Astrocyte of the cerebellum (primary cell): Measurements from ENCODE around the gene HAUS7.

Experiments
- DNase-seq: peaks from one replicate; pipeline ENCODE4 v3.0.0-alpha.2; 2011; ENCODE audit warnings: low read depth
- H3K4me3 ChIP-seq: 2 replicates; pipeline ENCODE4 v1.5.1; 2011; ENCODE audit warnings: mild to moderate bottlenecking, low read depth, low read length, moderate library complexity
- in situ Hi-C: cut with HindIII; loops from 2 replicates; pipeline ENCODE4 v1.10.0; 2017; ENCODE audit warnings: low sequenced_read_pairs
- TF ChIP-seq, protein P1 (sequence below): IDR thresholded peaks from 2 replicates; pipeline ENCODE4 v1.5.1; 2012; ENCODE audit warnings: low read length, low read depth, moderate library complexity, mild to moderate bottlenecking; ENCODE audit errors: missing control alignments

HAUS7 gene

DNA sequence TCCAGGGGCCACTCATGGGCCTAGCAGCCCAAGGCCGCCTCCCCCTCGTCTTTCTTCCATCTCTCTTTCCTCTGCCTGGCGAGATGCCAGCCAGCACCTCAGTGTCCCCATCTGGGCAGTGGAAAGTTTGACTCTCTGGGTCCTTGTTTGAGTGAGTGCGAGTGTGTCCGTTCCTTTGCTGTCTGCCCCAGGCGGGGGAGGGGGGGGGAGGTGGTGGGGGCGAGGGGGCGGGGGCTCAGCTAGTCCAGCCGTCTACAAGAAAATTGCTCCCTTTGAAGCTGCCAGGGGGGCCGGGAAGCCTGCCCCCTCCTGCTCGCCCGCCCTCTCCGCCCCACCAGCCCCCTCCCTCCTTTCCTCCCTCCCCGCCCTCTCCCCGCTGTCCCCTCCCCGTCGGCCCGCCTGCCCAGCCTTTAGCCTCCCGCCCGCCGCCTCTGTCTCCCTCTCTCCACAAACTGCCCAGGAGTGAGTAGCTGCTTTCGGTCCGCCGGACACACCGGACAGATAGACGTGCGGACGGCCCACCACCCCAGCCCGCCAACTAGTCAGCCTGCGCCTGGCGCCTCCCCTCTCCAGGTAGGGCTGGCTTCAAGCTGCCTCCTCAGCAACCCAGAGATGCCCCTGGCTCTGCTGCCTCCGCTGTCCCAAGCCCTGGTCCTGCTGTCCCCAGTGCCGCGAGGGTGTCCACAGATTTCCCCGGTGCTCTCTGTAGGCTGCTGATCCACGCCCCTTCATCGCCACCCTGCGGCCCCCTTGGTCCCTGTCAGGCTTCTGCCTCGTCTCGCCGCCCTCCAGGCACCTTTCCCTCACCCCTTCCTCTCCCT is 24.4 kb upstream of the HAUS7 start, which contains the start of gene BGN:
Gene BGN (plus strand): TSS at position 440 of the 821 bp plus-strand sequence. CDS start 9,652 bp downstream, outside the sequence.
- peak within 1 kb of the TSS; percentile 51 for H3K4me3 ChIP-seq
- no peak for DNase-seq
- in situ Hi-C loops: no loop called here

DNA sequence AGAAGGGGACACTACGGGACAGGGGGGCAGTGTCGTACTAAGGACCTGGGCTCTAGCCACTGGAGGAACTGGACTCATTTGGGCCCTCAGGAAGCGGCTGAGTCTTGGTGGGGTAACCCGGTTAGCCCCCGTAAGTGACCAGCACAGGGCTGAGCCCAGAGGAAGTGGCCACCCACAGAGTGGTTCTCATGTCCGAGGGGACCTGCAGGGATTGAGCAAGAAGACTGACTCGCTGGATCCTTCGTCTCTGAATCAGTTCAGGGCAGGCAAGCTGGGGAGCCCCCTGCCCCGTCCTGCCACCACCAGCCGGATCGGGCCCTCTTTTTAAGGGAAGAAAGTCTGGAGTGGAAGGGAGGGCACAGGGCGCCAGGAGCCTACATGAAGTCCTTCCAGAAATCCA is 23.7 kb upstream of the HAUS7 start:
- H3K4me3 ChIP-seq: peak overlapping the region; percentile 12
- DNase-seq: no peak
- in situ Hi-C loops: no loop called here
- TF ChIP-seq, protein P1, sequence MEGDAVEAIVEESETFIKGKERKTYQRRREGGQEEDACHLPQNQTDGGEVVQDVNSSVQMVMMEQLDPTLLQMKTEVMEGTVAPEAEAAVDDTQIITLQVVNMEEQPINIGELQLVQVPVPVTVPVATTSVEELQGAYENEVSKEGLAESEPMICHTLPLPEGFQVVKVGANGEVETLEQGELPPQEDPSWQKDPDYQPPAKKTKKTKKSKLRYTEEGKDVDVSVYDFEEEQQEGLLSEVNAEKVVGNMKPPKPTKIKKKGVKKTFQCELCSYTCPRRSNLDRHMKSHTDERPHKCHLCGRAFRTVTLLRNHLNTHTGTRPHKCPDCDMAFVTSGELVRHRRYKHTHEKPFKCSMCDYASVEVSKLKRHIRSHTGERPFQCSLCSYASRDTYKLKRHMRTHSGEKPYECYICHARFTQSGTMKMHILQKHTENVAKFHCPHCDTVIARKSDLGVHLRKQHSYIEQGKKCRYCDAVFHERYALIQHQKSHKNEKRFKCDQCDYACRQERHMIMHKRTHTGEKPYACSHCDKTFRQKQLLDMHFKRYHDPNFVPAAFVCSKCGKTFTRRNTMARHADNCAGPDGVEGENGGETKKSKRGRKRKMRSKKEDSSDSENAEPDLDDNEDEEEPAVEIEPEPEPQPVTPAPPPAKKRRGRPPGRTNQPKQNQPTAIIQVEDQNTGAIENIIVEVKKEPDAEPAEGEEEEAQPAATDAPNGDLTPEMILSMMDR: no peak

More for the DNA sequence above, 24.4 kb upstream of the HAUS7 start, which contains the start of gene BGN:
- TF ChIP-seq, protein P1: peak; percentile 42

DNA sequence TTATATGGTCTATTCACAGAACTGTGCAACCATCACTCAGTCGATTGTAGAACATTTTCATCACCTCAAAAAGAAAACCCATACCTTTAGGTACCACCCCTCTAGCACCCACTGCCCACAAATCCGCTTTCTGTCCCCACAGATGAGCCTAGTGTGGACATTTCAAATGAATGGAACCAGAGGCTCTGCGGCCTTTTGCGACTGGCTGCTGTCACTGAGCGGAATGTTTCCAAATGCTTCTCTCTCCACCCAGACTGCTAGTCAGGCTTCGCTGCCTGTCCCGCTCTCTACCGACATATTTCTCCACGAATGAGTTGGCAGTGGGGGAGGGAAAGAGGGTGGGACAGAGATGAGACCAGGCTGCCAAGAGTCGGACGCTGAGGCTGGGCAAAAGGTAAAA is 22.7 kb upstream of the HAUS7 start:
- no peak overlapping the region for H3K4me3 ChIP-seq
- in situ Hi-C loops: no loop called here
- TF ChIP-seq, protein P1: no peak
- no peak for DNase-seq

DNA sequence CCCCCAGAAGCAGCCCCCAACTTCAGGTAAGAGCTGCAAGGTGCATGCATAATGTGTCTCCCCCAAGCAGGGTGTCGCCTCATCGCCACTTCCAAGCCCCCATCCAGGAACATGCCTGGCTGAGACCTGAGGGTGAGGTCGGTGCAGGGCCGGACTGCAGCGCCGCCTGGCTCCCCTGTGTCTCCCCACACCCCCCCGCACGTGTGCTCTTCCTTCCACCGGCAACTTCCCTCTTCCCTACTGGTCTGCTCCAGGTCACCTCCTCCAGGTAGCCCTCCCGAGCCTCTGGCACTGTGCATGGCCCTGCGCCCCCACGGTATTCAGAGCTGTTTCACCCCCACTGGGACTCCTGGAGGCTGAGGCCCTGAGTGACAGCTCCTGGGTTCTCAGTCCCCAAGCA is 22.2 kb upstream of the HAUS7 start:
- DNase-seq: no peak
- in situ Hi-C loops: no loop called here
- no peak overlapping the region for H3K4me3 ChIP-seq
- TF ChIP-seq, protein P1: no peak

DNA sequence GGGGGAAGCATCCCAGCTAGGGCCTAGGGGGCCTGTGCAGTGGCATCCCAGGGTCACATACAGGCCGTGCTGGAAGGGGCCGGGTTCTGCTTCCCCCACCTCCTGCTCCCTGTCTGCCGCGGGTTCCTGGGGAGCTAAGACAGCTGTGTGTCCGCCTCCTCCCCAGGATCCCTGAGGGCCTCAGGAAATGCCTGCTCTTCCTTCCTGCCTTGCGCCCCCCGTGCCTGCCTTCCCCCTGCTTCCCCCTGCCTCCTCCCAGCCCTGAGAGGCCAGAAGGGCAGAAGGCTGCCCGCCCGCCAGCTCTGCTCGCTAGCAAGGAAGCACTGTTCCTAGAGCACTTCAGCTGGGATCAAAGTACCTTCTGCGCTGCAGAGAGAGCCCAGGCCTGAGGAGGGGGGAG is 21.5 kb upstream of the HAUS7 start:
- DNase-seq: no peak
- in situ Hi-C loops: no loop called here
- no peak overlapping the region for H3K4me3 ChIP-seq
- TF ChIP-seq, protein P1: no peak

DNA sequence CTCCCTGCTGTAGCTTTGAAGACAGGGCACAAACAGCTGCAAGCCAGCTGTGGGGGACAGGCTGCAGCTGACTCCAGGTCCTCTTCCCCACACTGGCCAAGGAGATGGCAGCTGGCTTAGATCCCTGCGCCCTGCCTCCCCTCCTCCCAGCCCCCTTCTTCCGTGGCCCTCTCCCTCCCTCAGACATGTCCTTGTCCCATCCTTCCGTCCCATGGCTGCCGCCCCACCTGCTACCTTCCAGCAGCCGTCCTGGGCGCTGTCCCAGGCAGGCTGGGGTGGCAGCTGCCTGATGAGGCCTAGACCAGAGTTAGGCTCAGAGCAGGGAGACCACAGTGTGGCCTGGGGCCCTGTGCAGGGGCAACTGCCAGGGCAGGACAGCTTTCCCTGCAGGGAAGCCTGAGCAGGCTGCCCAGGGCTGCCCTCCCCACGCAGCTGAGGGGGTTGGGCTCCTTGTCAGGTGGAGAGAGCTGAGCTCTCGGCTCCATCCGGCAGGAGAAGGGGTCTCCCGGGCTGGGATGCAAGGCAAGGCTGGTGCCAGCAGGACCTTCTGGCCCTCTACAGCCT is 21.1 kb upstream of the HAUS7 start:
- TF ChIP-seq, protein P1: no peak
- in situ Hi-C loops: no loop called here
- no peak for DNase-seq
- H3K4me3 ChIP-seq: no peak overlapping the region
